Measurements from ENCODE around the gene C19orf38. TPM values are rescaled to one million over a fixed set of nuclear protein-coding genes. Genes with fewer than 3 reads are reported as not detected.

Gene C19orf38
- total RNA-seq, 4 donors from 2014 or later = 0.42 to 4.5 (median 2.4) TPM

DNA sequence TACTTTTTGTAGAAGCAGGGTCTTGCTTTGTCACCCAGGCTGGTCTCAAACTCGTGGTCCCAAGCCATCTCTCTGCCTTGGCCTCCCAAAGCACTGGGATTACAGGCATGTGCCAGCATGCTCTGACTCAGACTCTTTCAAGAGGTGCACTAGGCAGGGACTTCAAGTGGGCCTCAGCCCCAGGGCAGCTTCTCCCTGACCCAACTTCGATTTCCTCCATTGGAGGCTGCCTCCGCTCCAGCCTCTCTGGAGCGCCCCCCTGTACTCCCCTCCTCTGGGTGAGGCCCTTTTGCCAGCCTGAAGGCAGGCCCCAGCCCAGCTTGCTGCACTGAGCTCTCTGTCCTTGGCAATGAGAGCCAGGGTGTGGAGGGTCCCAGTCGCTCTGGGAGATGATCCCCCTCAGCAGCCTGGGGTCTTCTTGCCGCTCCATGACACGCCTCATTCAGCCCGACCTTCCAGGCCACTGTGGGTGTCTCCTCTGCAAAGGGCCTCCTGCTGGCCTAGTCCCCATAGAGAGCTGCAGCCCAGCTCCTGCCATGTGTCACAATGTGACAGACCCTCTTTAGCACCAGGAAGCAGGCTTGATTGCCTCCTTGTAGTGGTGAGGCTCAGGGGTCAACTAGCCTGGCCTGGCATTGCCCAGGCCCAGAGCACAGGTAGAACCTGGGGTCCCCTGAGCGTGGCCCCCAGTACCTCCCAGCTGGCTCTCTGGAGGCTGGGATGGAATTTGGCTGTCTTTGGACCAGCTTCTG is 39.6 kb downstream of the C19orf38 start:
- Histone ChIP-seq H3K27ac (peak overlapping the region in 1 of 4 donors; percentile 43), H3K4me3 (no peak overlapping the region), H3K27me3 (no peaks in the 10 kb centered on the region), H3K4me1 (peaks cover 0 to 60% (median 11%) of the 10 kb centered on the region in 4 donors), H3K9me3 (no peaks in the 10 kb centered on the region), H3K36me3 (no peaks in the 10 kb centered on the region)
- TF ChIP-seq POLR2A (IDR thresholded peaks at IDR 0.05) (no peak), EP300 (IDR thresholded peaks at IDR 0.05) (no peak)
- TF ChIP-seq, protein P1, sequence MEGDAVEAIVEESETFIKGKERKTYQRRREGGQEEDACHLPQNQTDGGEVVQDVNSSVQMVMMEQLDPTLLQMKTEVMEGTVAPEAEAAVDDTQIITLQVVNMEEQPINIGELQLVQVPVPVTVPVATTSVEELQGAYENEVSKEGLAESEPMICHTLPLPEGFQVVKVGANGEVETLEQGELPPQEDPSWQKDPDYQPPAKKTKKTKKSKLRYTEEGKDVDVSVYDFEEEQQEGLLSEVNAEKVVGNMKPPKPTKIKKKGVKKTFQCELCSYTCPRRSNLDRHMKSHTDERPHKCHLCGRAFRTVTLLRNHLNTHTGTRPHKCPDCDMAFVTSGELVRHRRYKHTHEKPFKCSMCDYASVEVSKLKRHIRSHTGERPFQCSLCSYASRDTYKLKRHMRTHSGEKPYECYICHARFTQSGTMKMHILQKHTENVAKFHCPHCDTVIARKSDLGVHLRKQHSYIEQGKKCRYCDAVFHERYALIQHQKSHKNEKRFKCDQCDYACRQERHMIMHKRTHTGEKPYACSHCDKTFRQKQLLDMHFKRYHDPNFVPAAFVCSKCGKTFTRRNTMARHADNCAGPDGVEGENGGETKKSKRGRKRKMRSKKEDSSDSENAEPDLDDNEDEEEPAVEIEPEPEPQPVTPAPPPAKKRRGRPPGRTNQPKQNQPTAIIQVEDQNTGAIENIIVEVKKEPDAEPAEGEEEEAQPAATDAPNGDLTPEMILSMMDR (IDR thresholded peaks at IDR 0.05) = no peak
- 84 to 87% methylated on average over 5 to 9 of the region's 9 CpGs for WGBS, 2 donors
- DNase-seq (ENCODE audit: low spot score in 2 of 2) = no peak

DNA sequence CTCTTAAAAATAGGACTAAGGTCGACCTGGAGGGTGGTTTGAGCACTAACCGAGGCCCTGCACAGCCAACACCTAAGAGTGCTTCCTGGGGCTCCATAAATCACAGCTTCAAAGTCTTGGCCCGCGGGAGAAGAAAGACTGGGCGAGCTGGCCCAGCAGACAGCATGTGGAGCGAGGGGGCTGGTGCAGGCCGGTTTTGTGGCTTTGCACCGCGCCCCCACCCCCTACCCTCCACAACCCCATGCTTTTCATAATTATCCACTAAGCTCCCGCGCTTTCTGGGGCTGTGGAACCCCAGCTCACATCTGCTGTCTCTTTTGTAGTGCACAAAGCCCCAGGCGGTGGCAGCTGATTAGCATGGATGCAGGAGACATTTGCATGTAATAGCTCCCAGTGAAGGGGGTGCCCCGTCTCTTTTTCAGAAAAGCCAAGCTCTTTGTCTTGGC is 40.2 kb downstream of the C19orf38 start:
- TF ChIP-seq EP300 (IDR thresholded peaks at IDR 0.05) (no peak), POLR2A (IDR thresholded peaks at IDR 0.05) (no peak)
- TF ChIP-seq, protein P1 (IDR thresholded peaks at IDR 0.05) = no peak
- no peak for DNase-seq (ENCODE audit: low spot score in 2 of 2)
- H3K4me3 ChIP-seq = no peak overlapping the region
- no peaks in the 10 kb centered on the region for H3K27me3 ChIP-seq
- peaks cover 0 to 60% (median 11%) of the 10 kb centered on the region in 4 donors for H3K4me1 ChIP-seq
- H3K9me3 ChIP-seq = no peaks in the 10 kb centered on the region
- no peak overlapping the region for H3K27ac ChIP-seq
- no peaks in the 10 kb centered on the region for H3K36me3 ChIP-seq
- WGBS, 2 donors = 42 to 43% methylated on average over 13 of the region's 13 CpGs

DNA sequence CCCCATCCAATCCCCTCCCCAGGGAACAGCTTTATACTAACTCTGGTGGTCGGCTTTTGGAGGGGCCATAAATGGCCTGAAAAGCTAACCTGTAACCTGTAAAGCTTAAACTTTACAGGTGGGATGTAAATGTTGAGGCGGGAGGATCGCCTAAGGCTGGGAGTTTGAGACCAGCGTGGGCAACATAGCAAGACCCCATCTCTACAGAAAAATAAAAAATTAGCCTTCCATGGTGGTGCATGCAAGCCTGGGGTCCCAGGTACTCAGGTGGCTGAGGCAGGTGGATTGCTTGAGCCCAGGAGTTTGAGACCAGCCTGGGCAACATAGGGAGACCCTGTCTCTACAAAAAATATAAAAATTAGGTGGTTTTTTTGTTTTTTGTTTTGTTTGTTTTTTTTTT is 41.7 kb downstream of the C19orf38 start:
- TF ChIP-seq EP300 (IDR thresholded peaks at IDR 0.05) (no peak), POLR2A (IDR thresholded peaks at IDR 0.05) (no peak)
- TF ChIP-seq, protein P1 (IDR thresholded peaks at IDR 0.05) = no peak
- no peak overlapping the region for H3K4me3 ChIP-seq
- H3K27ac ChIP-seq = no peak overlapping the region
- WGBS, 2 donors = 92 to 95% methylated on average over 4 of the region's 4 CpGs
- DNase-seq (ENCODE audit: low spot score in 2 of 2) = no peak
- H3K4me1 ChIP-seq = peaks cover 0 to 71% (median 8%) of the 10 kb centered on the region in 4 donors
- no peaks in the 10 kb centered on the region for H3K27me3 ChIP-seq
- H3K9me3 ChIP-seq = no peaks in the 10 kb centered on the region
- no peaks in the 10 kb centered on the region for H3K36me3 ChIP-seq

GRCh38 chr19:10891405-10892086 is 43.3 kb downstream of the C19orf38 start:
- Histone ChIP-seq H3K36me3 (no peaks in the 10 kb centered on the region), H3K9me3 (no peaks in the 10 kb centered on the region), H3K27me3 (no peaks in the 10 kb centered on the region), H3K4me3 (no peak overlapping the region), H3K4me1 (peaks cover 0 to 78% (median 14%) of the 10 kb centered on the region in 4 donors), H3K27ac (peak overlapping the region in 2 of 4 donors; percentile 70 to 77)
- 39 to 42% methylated on average over 20 of the region's 21 CpGs for WGBS, 2 donors
- TF ChIP-seq EP300 (IDR thresholded peaks at IDR 0.05) = no peak
- TF ChIP-seq, protein P1 (IDR thresholded peaks at IDR 0.05) = no peak
- TF ChIP-seq POLR2A (IDR thresholded peaks at IDR 0.05) = no peak
- DNase-seq (ENCODE audit: low spot score in 2 of 2) = no peak

GRCh38 chr19:10892256-10892655 is 44.0 kb downstream of the C19orf38 start:
- Histone ChIP-seq H3K9me3 (no peaks in the 10 kb centered on the region), H3K27me3 (no peaks in the 10 kb centered on the region), H3K4me3 (no peak overlapping the region), H3K4me1 (peaks cover 0 to 79% (median 17%) of the 10 kb centered on the region in 4 donors), H3K27ac (peak overlapping the region in 2 of 4 donors; percentile 70 to 77), H3K36me3 (no peaks in the 10 kb centered on the region)
- no peak for TF ChIP-seq POLR2A (IDR thresholded peaks at IDR 0.05)
- TF ChIP-seq, protein P1 (IDR thresholded peaks at IDR 0.05) = no peak
- no peak for TF ChIP-seq EP300 (IDR thresholded peaks at IDR 0.05)
- 72 to 81% methylated on average over 13 of the region's 13 CpGs for WGBS, 2 donors
- DNase-seq (ENCODE audit: low spot score in 2 of 2) = no peak

Data from tibial nerve (tissue), 4 donors.